ENCODE measurements around the gene CRADD. TPM values are rescaled to one million over a fixed set of nuclear protein-coding genes. Genes with fewer than 3 reads are reported as not detected.

CRADD gene
- total RNA-seq, 1 donor from 2014 or later, result not detected

DNA sequence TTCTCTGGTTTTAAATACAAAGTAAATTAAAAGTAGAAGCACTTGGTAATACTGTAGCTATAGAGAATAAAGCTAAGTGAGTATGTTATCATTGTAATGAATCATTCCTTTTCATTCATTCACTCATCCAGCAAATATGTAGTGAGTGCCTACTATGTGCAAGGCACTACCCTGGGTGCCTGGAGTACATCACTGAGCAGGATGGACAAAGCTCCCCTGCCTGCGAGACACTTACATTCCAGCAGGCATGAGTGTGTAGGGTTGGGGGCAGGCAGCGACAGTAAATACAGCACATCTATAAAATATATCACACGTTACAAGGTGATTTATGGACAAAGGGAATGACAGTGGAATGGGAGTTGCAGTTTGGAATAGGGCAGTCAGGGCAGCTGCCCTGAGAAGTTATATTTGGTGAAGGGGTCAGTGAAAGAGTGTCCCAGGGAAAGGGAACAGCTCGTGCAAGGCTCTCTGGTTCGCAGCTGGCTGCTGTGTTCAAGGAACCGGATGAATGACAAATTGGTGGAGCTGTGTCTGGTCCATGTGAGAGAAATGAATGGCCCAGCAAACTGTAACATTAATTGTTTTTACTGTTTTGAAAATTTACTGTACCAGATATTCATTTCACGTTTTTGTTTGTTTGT is 159.6 kb downstream of the CRADD start:
- H3K4me3 ChIP-seq, result no peak overlapping the region
- TF ChIP-seq CTCF (IDR thresholded peaks at IDR 0.05), result no peak
- H3K9me3 ChIP-seq, result no peaks in the 10 kb centered on the region
- no peaks in the 10 kb centered on the region for H3K4me1 ChIP-seq
- no peak for DNase-seq (ENCODE audit: low spot score in 2 of 2)
- intact Hi-C loops (cut with DNase I), result no loop called here
- H3K27me3 ChIP-seq, result no peaks in the 10 kb centered on the region
- no peaks in the 10 kb centered on the region for H3K36me3 ChIP-seq
- H3K27ac ChIP-seq, result no peak overlapping the region

- no peaks in the 10 kb centered on the region for H3K27me3 ChIP-seq
- intact Hi-C loops (cut with DNase I), result no loop called here
- H3K36me3 ChIP-seq, result no peaks in the 10 kb centered on the region
- no peak overlapping the region for H3K4me3 ChIP-seq
- no peak overlapping the region for H3K27ac ChIP-seq
- H3K9me3 ChIP-seq, result no peaks in the 10 kb centered on the region
- H3K4me1 ChIP-seq, result no peaks in the 10 kb centered on the region
- DNase-seq (ENCODE audit: low spot score in 2 of 2), result no peak
- no peak for TF ChIP-seq CTCF (IDR thresholded peaks at IDR 0.05)
Observed at GRCh38 chr12:93838193-93838592, 161.0 kb downstream of the CRADD start.

DNA sequence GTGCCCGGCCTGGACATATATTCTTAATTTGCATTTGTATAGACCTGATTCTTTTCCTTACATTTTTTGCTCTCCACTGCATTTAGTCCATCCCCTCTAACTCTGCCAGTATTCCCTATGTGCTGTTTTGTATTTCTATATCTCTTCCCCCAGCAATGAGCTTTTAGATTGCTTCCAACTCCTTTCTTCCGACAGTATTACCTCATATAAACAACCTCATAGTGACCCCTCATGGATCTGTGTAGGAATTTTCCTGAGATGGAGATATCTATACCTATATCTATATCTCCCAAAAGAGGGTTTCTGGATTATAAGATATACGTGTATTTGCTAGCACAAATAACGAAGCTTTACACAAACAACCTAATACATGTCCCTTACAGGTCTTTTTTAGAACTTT is 161.9 kb downstream of the CRADD start:
- DNase-seq (ENCODE audit: low spot score in 2 of 2), result no peak
- Histone ChIP-seq H3K4me1 (no peaks in the 10 kb centered on the region), H3K27ac (no peak overlapping the region), H3K9me3 (no peaks in the 10 kb centered on the region), H3K36me3 (no peaks in the 10 kb centered on the region), H3K4me3 (no peak overlapping the region), H3K27me3 (no peaks in the 10 kb centered on the region)
- intact Hi-C loops (cut with DNase I), result no loop called here
- TF ChIP-seq CTCF (IDR thresholded peaks at IDR 0.05), result no peak

- Histone ChIP-seq H3K4me3 (no peak overlapping the region), H3K4me1 (no peaks in the 10 kb centered on the region), H3K36me3 (no peaks in the 10 kb centered on the region), H3K9me3 (no peaks in the 10 kb centered on the region), H3K27me3 (no peaks in the 10 kb centered on the region), H3K27ac (no peak overlapping the region)
- no peak for DNase-seq (ENCODE audit: low spot score in 2 of 2)
- intact Hi-C loops (cut with DNase I), result no loop called here
- TF ChIP-seq CTCF (IDR thresholded peaks at IDR 0.05), result no peak
Observed at GRCh38 chr12:93841671-93842070, 164.5 kb downstream of the CRADD start.

DNA sequence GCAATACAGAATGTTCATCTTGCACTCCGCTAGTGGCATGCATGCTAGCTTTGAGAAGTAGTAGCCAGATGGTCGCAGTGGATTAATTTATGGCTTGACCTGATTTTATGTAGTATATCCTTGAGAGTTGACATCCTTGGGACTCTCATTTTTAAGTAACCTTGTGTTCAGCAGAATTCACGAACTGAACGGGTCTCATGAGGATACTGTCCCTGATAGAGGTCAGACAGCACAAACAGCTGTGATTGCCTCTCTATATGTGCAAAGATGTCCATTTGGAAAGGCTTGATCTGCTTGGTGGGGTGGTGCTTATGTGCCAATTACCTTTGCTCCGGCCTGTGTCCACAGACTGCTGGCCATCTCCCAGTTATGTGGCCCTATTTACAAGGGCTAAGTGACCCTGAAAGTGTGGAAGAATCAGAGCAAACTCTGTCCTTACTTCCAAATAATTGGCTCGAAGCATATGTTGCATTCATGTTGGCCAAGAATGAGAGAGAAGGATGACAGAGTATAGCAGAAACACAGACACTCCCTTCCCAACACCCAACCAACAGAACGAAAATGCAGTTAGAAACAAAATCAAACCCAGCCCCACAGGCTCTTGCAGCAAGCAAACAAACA is 167.1 kb downstream of the CRADD start:
- TF ChIP-seq CTCF (IDR thresholded peaks at IDR 0.05), result no peak
- H3K27ac ChIP-seq, result no peak overlapping the region
- H3K27me3 ChIP-seq, result no peaks in the 10 kb centered on the region
- DNase-seq (ENCODE audit: low spot score in 2 of 2), result no peak
- H3K4me3 ChIP-seq, result no peak overlapping the region
- no peaks in the 10 kb centered on the region for H3K9me3 ChIP-seq
- no peaks in the 10 kb centered on the region for H3K4me1 ChIP-seq
- H3K36me3 ChIP-seq, result no peaks in the 10 kb centered on the region
- intact Hi-C loops (cut with DNase I), result no loop called here
